ENCODE results near the gene BMERB1.
"Not testable (repeated sequence)": the region's sequence is repeated elsewhere in the genome, so short reads cannot be mapped to it uniquely, and the experiment has no call there.

BMERB1 gene

GRCh38 chr16:15434425-15435215 lies at the start of gene BMERB1:
BMERB1 (plus strand) TSS chr16:15434588; CDS start chr16:15434654, 66 bp downstream.
- DNase-seq (ENCODE audit: low read depth), result peak; percentile 60
- no peak for TF ChIP-seq CTCF (IDR thresholded peaks at IDR 0.05; ENCODE audit: insufficient read depth, low read depth, low read length, missing control alignments)
- H3K4me3 ChIP-seq (ENCODE audit: low read length), result peak within 1 kb of the TSS; percentile 57

GRCh38 chr16:15388060-15388459 lies 46.3 kb upstream of the BMERB1 start:
- not testable (repeated sequence) for DNase-seq (ENCODE audit: low read depth); H3K4me3 ChIP-seq (ENCODE audit: low read length)

- DNase-seq (ENCODE audit: low read depth), result not testable (repeated sequence)
These were observed 44.5 kb upstream of the BMERB1 start for GRCh38 chr16:15389916-15390315.

GRCh38 chr16:15393025-15393424 lies 41.4 kb upstream of the BMERB1 start:
- DNase-seq (ENCODE audit: low read depth); H3K4me3 ChIP-seq (ENCODE audit: low read length): not testable (repeated sequence)

More at GRCh38 chr16:15389916-15390315, 44.5 kb upstream of the BMERB1 start:
- H3K4me3 ChIP-seq (ENCODE audit: low read length), result not testable (repeated sequence)

GRCh38 chr16:15395631-15396508 lies 38.5 kb upstream of the BMERB1 start, which contains the start of gene MPV17L:
MPV17L (plus strand) TSS chr16:15395754; CDS start chr16:15395898, 144 bp downstream.
- peak within 1 kb of the TSS; percentile 28 for H3K4me3 ChIP-seq (ENCODE audit: low read length)
- DNase-seq (ENCODE audit: low read depth), result not testable (repeated sequence)

GRCh38 chr16:15396509-15396829 lies 37.9 kb upstream of the BMERB1 start:
- not testable (repeated sequence) for DNase-seq (ENCODE audit: low read depth); H3K4me3 ChIP-seq (ENCODE audit: low read length)

- no peak for DNase-seq (ENCODE audit: low read depth)
- no peak overlapping the region for H3K4me3 ChIP-seq (ENCODE audit: low read length)
- TF ChIP-seq CTCF (IDR thresholded peaks at IDR 0.05; ENCODE audit: insufficient read depth, low read depth, low read length, missing control alignments), result no peak
These were observed 37.3 kb upstream of the BMERB1 start for GRCh38 chr16:15396948-15397594.

- no peak overlapping the region for H3K4me3 ChIP-seq (ENCODE audit: low read length)
- TF ChIP-seq CTCF (IDR thresholded peaks at IDR 0.05; ENCODE audit: insufficient read depth, low read depth, low read length, missing control alignments), result no peak
- no peak for DNase-seq (ENCODE audit: low read depth)
These were observed 35.6 kb upstream of the BMERB1 start for GRCh38 chr16:15398618-15399316.

GRCh38 chr16:15399317-15399716 lies 35.1 kb upstream of the BMERB1 start:
- no peak overlapping the region for H3K4me3 ChIP-seq (ENCODE audit: low read length)
- no peak for TF ChIP-seq CTCF (IDR thresholded peaks at IDR 0.05; ENCODE audit: insufficient read depth, low read depth, low read length, missing control alignments)
- DNase-seq (ENCODE audit: low read depth), result no peak

GRCh38 chr16:15400314-15400713 lies 34.1 kb upstream of the BMERB1 start:
- DNase-seq (ENCODE audit: low read depth), result not testable (repeated sequence)

More at GRCh38 chr16:15400314-15400713, 34.1 kb upstream of the BMERB1 start:
- H3K4me3 ChIP-seq (ENCODE audit: low read length), result not testable (repeated sequence)
